ENCODE results near the gene KIAA1549.

KIAA1549 gene

DNA sequence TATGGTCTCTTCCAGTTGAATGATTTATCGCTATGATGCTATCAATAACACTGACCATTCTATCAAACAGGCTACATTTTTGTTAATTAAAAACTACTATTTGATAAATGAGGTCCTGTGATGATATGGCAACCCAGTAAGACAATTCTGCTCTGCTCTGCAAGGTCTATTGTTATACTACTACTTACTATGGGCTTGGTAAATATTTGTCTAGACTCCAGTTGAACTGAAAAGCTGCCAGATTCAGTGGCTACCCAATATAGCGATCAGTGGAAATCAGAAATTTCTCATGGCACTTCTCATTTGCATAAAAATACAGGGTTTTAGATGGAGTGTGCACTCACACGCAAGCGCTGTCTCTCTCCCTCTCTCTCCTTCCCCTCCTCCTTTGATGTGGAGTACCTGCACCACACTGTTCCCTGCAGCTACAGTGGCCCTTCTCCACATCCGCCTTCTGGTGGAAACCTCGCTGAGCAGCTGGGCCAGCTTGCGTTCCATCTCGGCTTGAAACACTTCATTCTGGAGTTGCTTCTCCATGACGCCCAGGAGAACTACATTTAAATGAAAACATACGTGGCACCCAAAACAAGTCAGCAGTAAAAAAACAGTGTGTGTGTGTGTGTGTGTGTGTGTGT is 77.9 kb downstream of the KIAA1549 start:
- DNase-seq, result peak; percentile 96

GRCh38 chr7:138902161-138902560 is 79.0 kb downstream of the KIAA1549 start:
- DNase-seq, result no peak

- DNase-seq, result no peak
Observed at GRCh38 chr7:138900035-138900828, 81.0 kb downstream of the KIAA1549 start.

DNA sequence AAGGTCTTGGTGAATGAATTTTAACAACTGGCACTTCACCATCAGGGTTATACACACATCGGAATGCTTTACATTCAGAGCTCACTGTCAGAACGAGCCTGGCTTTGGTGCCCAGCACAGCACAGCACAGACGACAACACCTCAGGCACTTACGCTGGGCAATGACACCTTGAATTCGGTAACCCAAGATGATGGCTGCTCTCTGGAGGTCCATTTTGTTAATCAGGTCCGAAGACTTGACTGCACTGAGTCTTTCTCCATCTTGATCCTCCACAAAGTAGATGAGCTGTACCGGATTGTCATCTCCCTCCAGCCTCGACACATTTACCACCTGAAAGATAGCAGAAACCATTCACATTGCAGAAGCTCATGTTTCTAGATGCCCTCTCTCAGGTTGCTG is 82.4 kb downstream of the KIAA1549 start:
- DNase-seq, result no peak

- no peak for DNase-seq
Observed at GRCh38 chr7:138898255-138898654, 82.9 kb downstream of the KIAA1549 start.

DNA sequence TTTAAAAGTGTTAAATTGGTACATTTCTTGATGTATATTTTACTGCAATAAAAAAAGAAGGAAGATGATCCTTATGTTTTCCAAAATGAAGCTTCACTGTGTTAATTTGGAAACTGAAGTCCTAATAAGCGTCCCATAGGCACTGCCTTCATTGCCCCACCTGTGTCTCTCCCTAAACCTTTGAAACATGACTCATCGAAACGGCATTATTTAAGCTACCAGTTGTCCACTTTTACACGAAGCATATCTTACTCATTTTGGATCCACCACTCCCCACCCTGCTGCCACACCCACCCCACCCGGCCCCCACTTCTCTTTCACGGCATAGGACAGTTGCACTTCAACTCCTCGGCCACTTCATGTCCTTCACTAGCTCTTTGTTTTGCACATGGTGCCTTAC is 85.5 kb downstream of the KIAA1549 start:
- no peak for DNase-seq

GRCh38 chr7:138893258-138893657 is 87.9 kb downstream of the KIAA1549 start:
- no peak for DNase-seq

DNA sequence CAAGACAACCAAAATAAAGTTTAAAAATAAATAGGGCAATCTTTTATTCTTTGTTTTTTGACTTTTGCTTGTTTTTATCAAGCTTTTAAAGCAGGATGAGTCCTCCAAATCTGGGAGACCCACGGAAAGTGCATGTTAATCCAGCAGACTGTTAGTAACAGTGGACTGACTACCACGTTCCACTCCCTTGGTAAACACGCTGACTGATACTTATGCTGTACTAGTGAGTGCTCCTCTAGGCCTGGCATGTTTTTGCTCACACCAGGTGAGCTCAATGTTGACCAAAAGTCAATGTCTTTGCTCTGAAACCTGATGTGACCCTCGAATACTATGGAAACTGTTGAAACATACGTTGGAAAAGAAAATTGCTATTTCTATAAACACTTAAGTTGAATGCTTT is 88.4 kb downstream of the KIAA1549 start:
- peak; percentile 35 for DNase-seq

- peak; percentile 5 for DNase-seq
Observed at GRCh38 chr7:138892006-138892630, 89.1 kb downstream of the KIAA1549 start.

GRCh38 chr7:138891446-138891810 is 89.8 kb downstream of the KIAA1549 start:
- no peak for DNase-seq

GRCh38 chr7:138890499-138891445 is 90.4 kb downstream of the KIAA1549 start:
- DNase-seq, result peak; percentile 42

- DNase-seq, result peak; percentile 76
Observed at GRCh38 chr7:138889582-138890498, 91.3 kb downstream of the KIAA1549 start.

GRCh38 chr7:138887872-138888656 is 93.1 kb downstream of the KIAA1549 start:
- peak; percentile 38 for DNase-seq

- no peak for DNase-seq
Observed at GRCh38 chr7:138887085-138887710, 94.0 kb downstream of the KIAA1549 start.

- peak; percentile 58 for DNase-seq
Observed at GRCh38 chr7:138886501-138886917, 94.7 kb downstream of the KIAA1549 start.

DNA sequence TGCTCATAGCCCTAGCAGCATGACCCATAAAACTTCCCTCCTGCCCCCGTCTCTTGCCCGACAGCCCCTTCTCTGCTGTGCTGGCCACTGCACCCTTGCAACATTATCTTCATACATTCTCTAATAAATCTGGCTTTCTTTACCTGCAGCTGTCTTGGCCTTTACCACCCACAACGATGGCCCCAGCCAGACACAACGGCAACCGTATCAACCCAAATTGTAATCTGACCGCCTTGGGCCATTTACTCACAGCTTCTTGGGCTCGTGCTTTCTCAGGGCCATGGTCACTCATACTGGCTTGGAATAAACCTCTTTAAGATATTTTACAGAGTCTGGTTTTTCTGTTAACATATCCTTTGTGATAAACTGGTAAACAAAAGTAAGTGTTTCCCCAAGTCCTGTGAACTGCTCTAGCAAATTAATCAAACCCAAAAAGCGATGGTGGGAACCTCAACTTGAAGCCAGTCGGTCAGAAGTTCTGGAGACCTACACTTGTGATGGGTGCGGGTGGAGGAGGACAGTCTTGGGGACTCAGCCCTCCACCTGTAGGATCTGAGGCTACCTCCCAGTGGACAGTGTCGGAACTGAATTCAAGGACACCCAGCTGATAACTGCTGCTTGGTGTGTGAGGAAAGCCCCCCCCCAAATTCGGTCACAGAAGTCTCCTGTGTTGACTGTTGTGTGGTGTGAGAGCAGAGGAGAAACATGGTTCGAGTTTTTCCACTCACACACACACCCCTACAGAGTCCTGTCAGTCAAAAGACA is 95.6 kb downstream of the KIAA1549 start:
- no peak for DNase-seq

- DNase-seq, result no peak
Observed at GRCh38 chr7:138882249-138882648, 98.9 kb downstream of the KIAA1549 start.

- no peak for DNase-seq
Observed at GRCh38 chr7:138881579-138882188, 99.5 kb downstream of the KIAA1549 start.

Data from NCI-H345 (cell line).